VCaP (cell line): ENCODE data around the gene FAM200B.

ENCODE experiments used
- H3K27ac ChIP-seq: fragments of 450-650 bp; 2 replicates; pipeline ENCODE4 v1.5.1; 2017
- CTCF ChIP-seq: fragments of 450-650 bp; conservative IDR thresholded peaks from 2 replicates; pipeline ENCODE4 v1.5.1; 2017; ENCODE audit warnings: mild to moderate bottlenecking, moderate library complexity

FAM200B gene

GRCh38 chr4:15691346-15692135 is 9.9 kb downstream of the FAM200B start:
- no peak overlapping the region for H3K27ac ChIP-seq
- no peak for TF ChIP-seq CTCF

GRCh38 chr4:15692602-15693001 is 11.0 kb downstream of the FAM200B start:
- H3K27ac ChIP-seq: no peak overlapping the region

GRCh38 chr4:15694431-15694830 is 12.8 kb downstream of the FAM200B start:
- H3K27ac ChIP-seq: no peak overlapping the region

More at GRCh38 chr4:15692602-15693001, 11.0 kb downstream of the FAM200B start:
- no peak for TF ChIP-seq CTCF

GRCh38 chr4:15695240-15695699 is 13.6 kb downstream of the FAM200B start:
- H3K27ac ChIP-seq: no peak overlapping the region

More at GRCh38 chr4:15694431-15694830, 12.8 kb downstream of the FAM200B start:
- no peak for TF ChIP-seq CTCF

GRCh38 chr4:15695729-15696128 is 14.1 kb downstream of the FAM200B start:
- no peak overlapping the region for H3K27ac ChIP-seq
- no peak for TF ChIP-seq CTCF

More at GRCh38 chr4:15695240-15695699, 13.6 kb downstream of the FAM200B start:
- TF ChIP-seq CTCF: no peak

- H3K27ac ChIP-seq: no peak overlapping the region
- no peak for TF ChIP-seq CTCF
Measured at GRCh38 chr4:15696866-15697265, 15.2 kb downstream of the FAM200B start.

- no peak within 1 kb of the TSS for H3K27ac ChIP-seq
- TF ChIP-seq CTCF: no peak
Measured at GRCh38 chr4:15702941-15703403, 21.3 kb downstream of the FAM200B start, which contains the start of gene BST1. TSS of gene BST1 (plus strand) at chr4:15703065. CDS start at chr4:15703145, 80 bp downstream.
